SU-DHL-6 (cell line): ENCODE measurements around the gene SPDYE4.

Experiments used
- EZH2phosphoT487 ChIP-seq: fragments of 200-600 bp; sonication (generic), shearing (Covaris generic); conservative IDR thresholded peaks from 2 replicates; pipeline ENCODE4 v1.6.1; 2018; ENCODE audit warnings: mild to moderate bottlenecking, antibody characterized with exemption, low read length, moderate library complexity, mixed read lengths
- TF ChIP-seq, protein P1 (sequence below): fragments of 200-600 bp; sonication (generic); IDR thresholded peaks from one replicate; pipeline ENCODE4 v1.5.1; 2017; ENCODE audit warnings: antibody characterized with exemption, mild to moderate bottlenecking, low read length, moderate library complexity; ENCODE audit not compliant: insufficient read depth, poor library complexity, severe bottlenecking

GRCh38 chr17:8801135-8801840 is 42.9 kb upstream of the SPDYE4 start:
- TF ChIP-seq, protein P1, sequence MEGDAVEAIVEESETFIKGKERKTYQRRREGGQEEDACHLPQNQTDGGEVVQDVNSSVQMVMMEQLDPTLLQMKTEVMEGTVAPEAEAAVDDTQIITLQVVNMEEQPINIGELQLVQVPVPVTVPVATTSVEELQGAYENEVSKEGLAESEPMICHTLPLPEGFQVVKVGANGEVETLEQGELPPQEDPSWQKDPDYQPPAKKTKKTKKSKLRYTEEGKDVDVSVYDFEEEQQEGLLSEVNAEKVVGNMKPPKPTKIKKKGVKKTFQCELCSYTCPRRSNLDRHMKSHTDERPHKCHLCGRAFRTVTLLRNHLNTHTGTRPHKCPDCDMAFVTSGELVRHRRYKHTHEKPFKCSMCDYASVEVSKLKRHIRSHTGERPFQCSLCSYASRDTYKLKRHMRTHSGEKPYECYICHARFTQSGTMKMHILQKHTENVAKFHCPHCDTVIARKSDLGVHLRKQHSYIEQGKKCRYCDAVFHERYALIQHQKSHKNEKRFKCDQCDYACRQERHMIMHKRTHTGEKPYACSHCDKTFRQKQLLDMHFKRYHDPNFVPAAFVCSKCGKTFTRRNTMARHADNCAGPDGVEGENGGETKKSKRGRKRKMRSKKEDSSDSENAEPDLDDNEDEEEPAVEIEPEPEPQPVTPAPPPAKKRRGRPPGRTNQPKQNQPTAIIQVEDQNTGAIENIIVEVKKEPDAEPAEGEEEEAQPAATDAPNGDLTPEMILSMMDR: no peak
- no peak for TF ChIP-seq EZH2phosphoT487
